HEK293T (cell line): Measurements from ENCODE around the gene SNRK.

ENCODE experiments used
- BHLHE40 ChIP-seq: fragments of 450-650 bp; IDR thresholded peaks from 2 replicates; pipeline ENCODE4 v1.6.1; 2016; ENCODE audit warnings: mild to moderate bottlenecking, moderate library complexity, borderline replicate concordance
- FOXM1 ChIP-seq: fragments of 450-650 bp; IDR thresholded peaks from 2 replicates; pipeline ENCODE4 v1.6.1; 2017; ENCODE audit warnings: mild to moderate bottlenecking, borderline replicate concordance
- SUZ12 ChIP-seq: fragments of 450-650 bp; IDR thresholded peaks from 2 replicates; pipeline ENCODE4 v1.6.1; 2016; ENCODE audit warnings: mild to moderate bottlenecking
- ZNF384 ChIP-seq: fragments of 450-650 bp; IDR thresholded peaks from 2 replicates; pipeline ENCODE4 v1.6.1; 2016

GRCh38 chr3:43316783-43317460 is 30.6 kb downstream of the SNRK start:
- no peak for TF ChIP-seq FOXM1
- no peak for TF ChIP-seq BHLHE40
- TF ChIP-seq ZNF384: no peak
- TF ChIP-seq SUZ12: no peak
